NB4 (cell line): ENCODE measurements around the gene TBXAS1.

Experiments used
- DNase-seq: peaks from one replicate; pipeline ENCODE4 v3.0.0; 2010; ENCODE audit warnings: low read depth
- H3K4me3 ChIP-seq: one replicate; pipeline ENCODE4 v1.5.1; 2011; ENCODE audit warnings: mild to moderate bottlenecking, low read depth, low read length, moderate library complexity
- CTCF ChIP-seq: IDR thresholded peaks from one replicate; pipeline ENCODE4 v1.5.1; 2012; ENCODE audit warnings: low read depth, low read length
- MAX ChIP-seq: IDR thresholded peaks from 2 replicates; pipeline ENCODE4 v1.6.1; 2011; ENCODE audit warnings: low read depth, low read length
- MYC ChIP-seq: IDR thresholded peaks from 2 replicates; pipeline ENCODE4 v1.6.1; 2011; ENCODE audit warnings: low read depth, low read length
- POLR2A ChIP-seq: IDR thresholded peaks from 2 replicates; pipeline ENCODE4 v1.6.1; 2011; ENCODE audit warnings: mild to moderate bottlenecking; ENCODE audit not compliant: insufficient read length; ENCODE audit errors: extremely low read depth

Gene TBXAS1

GRCh38 chr7:139991269-139991666 is 162.2 kb downstream of the TBXAS1 start:
- no peak for DNase-seq
- no peak for TF ChIP-seq MYC
- no peak for TF ChIP-seq MAX
- TF ChIP-seq CTCF = no peak
- no peak for TF ChIP-seq POLR2A
- H3K4me3 ChIP-seq = no peak overlapping the region

- TF ChIP-seq CTCF (no peak), MAX (no peak), MYC (no peak), POLR2A (no peak)
- no peak overlapping the region for H3K4me3 ChIP-seq
- DNase-seq = no peak
Measured at GRCh38 chr7:139991911-139992310, 162.8 kb downstream of the TBXAS1 start.

- no peak overlapping the region for H3K4me3 ChIP-seq
- DNase-seq = peak; percentile 44
- no peak for TF ChIP-seq MYC
- TF ChIP-seq MAX = no peak
- TF ChIP-seq POLR2A = no peak
- TF ChIP-seq CTCF = no peak
Measured at GRCh38 chr7:139992353-139993044, 163.4 kb downstream of the TBXAS1 start.

- TF ChIP-seq POLR2A (no peak), CTCF (no peak), MYC (no peak), MAX (no peak)
- H3K4me3 ChIP-seq = no peak overlapping the region
- DNase-seq = no peak
Measured at GRCh38 chr7:139993169-139993568, 164.1 kb downstream of the TBXAS1 start.

GRCh38 chr7:139993592-139993991 is 164.5 kb downstream of the TBXAS1 start:
- DNase-seq = no peak
- TF ChIP-seq MAX (no peak), MYC (no peak), POLR2A (no peak), CTCF (no peak)
- no peak overlapping the region for H3K4me3 ChIP-seq

GRCh38 chr7:139994356-139994755 is 165.3 kb downstream of the TBXAS1 start:
- DNase-seq = no peak
- H3K4me3 ChIP-seq = no peak overlapping the region
- TF ChIP-seq MYC = no peak
- TF ChIP-seq POLR2A = no peak
- TF ChIP-seq CTCF = no peak
- no peak for TF ChIP-seq MAX
